PC-3 (cell line): Measurements from ENCODE around the gene FOXRED1. TPM values are rescaled to one million over a fixed set of nuclear protein-coding genes. Genes with fewer than 3 reads are reported as not detected.

Experiments
- ATAC-seq: fragments of 200-7000 bp; cut with Tn5 transposase; 2 replicates; pipeline ENCODE4 v1.9.1; 2020; ENCODE audit warnings: mild to moderate bottlenecking, moderate library complexity
- BruUV-seq: library from RNA; stranded (reverse); fragments of 400-500 nt; replicated peaks from 2 replicates; lab custom pipeline; 2021; lab: Mats Ljungman, UMichigan
- CTCF ChIA-PET: fragments of 300-600 bp; sonication (Branson Sonifier 250); formaldehyde crosslinking; loops from one replicate; lab custom pipeline; 2022; ENCODE audit warnings: antibody characterized with exemption; lab: Charles Lee
- POLR2A ChIA-PET: fragments of 300-600 bp; sonication (Branson Sonifier 250); formaldehyde crosslinking; loops from one replicate; lab custom pipeline; 2022; ENCODE audit warnings: antibody characterized with exemption; ENCODE audit not compliant: unreplicated experiment; lab: Charles Lee
- DNase-seq: peaks from one replicate; pipeline ENCODE4 v3.0.0-alpha.2; 2015
- H2AFZ ChIP-seq: fragments of 300-600 bp; sonication (generic); 2 replicates; pipeline ENCODE4 v1.6.0; 2016; ENCODE audit warnings: antibody characterized with exemption, low read length
- H3F3A ChIP-seq: fragments of 300-600 bp; sonication (generic); one replicate; pipeline ENCODE4 v1.6.0; 2017; ENCODE audit warnings: antibody characterized with exemption, low read length, control low read depth, mild to moderate bottlenecking; ENCODE audit not compliant: unreplicated experiment
- H3K27ac ChIP-seq: fragments of 300-600 bp; sonication (generic); 2 replicates; pipeline ENCODE4 v1.5.1; 2016; ENCODE audit warnings: mild to moderate bottlenecking, low read length
- H3K27me3 ChIP-seq: fragments of 300-600 bp; sonication (generic); 2 replicates; pipeline ENCODE4 v1.6.1; 2016; ENCODE audit warnings: low read length, mixed read lengths
- H3K36me3 ChIP-seq: fragments of 300-600 bp; sonication (generic); 2 replicates; pipeline ENCODE4 v1.6.1; 2016; ENCODE audit warnings: low read depth, mixed run types, low read length, mixed read lengths
- H3K4me1 ChIP-seq: fragments of 300-600 bp; sonication (generic); 2 replicates; pipeline ENCODE4 v1.5.1; 2016; ENCODE audit warnings: low read length; ENCODE audit not compliant: insufficient read depth
- H3K4me2 ChIP-seq: fragments of 300-600 bp; sonication (generic); 2 replicates; pipeline ENCODE4 v1.6.0; 2016; ENCODE audit warnings: low read length
- H3K4me3 ChIP-seq: fragments of 300-600 bp; sonication (generic); 2 replicates; pipeline ENCODE4 v1.5.1; 2016; ENCODE audit warnings: mild to moderate bottlenecking, low read length, mixed read lengths
- H3K79me2 ChIP-seq: fragments of 300-600 bp; sonication (generic); 2 replicates; pipeline ENCODE4 v1.6.1; 2017; ENCODE audit warnings: low read length, mixed read lengths
- H3K9ac ChIP-seq: fragments of 300-600 bp; sonication (generic); 2 replicates; pipeline ENCODE4 v1.6.0; 2016; ENCODE audit warnings: mild to moderate bottlenecking, low read length
- H3K9me2 ChIP-seq: fragments of 300-600 bp; sonication (generic); replicated peaks from 2 replicates; pipeline ENCODE4 v1.6.1; 2016; ENCODE audit warnings: mixed run types, low read length, mixed read lengths
- H3K9me3 ChIP-seq: fragments of 300-600 bp; sonication (generic); 2 replicates; pipeline ENCODE4 v1.6.1; 2016; ENCODE audit warnings: low read length, mixed read lengths
- H4K20me1 ChIP-seq: fragments of 300-600 bp; sonication (generic); 2 replicates; pipeline ENCODE4 v1.6.1; 2016; ENCODE audit warnings: low read length, mixed read lengths
- EZH2 ChIP-seq: fragments of 300-600 bp; sonication (generic); IDR thresholded peaks from one replicate; pipeline ENCODE4 v1.6.1; 2017; ENCODE audit warnings: antibody characterized with exemption, mild to moderate bottlenecking, low read length; ENCODE audit not compliant: unreplicated experiment
- EZH2phosphoT487 ChIP-seq: fragments of 300-600 bp; sonication (generic); IDR thresholded peaks from 2 replicates; pipeline ENCODE4 v1.6.1; 2018; ENCODE audit warnings: mild to moderate bottlenecking, antibody characterized with exemption, low read length, borderline replicate concordance
- intact Hi-C: fragments of 100-400 bp; cut with micrococcal nuclease; formaldehyde crosslinking; loops from 2 replicates; pipeline ENCODE4 v1.9.0; 2023
- total RNA-seq: library from RNA; depleted of rRNA; stranded (reverse); fragments of >200 nt; gene quantifications from 2 replicates; pipeline ENCODE4 v1.2.3, GENCODE V29; 2014
- TF ChIP-seq, protein P1 (sequence below): fragments of 300-600 bp; sonication (generic); conservative IDR thresholded peaks from 2 replicates; pipeline ENCODE4 v1.5.1; 2017; ENCODE audit warnings: antibody characterized with exemption, low read depth, mild to moderate bottlenecking, low read length

The FOXRED1 gene
- total RNA-seq, 1 experiment from 2014 or later, result 55.6 TPM

DNA sequence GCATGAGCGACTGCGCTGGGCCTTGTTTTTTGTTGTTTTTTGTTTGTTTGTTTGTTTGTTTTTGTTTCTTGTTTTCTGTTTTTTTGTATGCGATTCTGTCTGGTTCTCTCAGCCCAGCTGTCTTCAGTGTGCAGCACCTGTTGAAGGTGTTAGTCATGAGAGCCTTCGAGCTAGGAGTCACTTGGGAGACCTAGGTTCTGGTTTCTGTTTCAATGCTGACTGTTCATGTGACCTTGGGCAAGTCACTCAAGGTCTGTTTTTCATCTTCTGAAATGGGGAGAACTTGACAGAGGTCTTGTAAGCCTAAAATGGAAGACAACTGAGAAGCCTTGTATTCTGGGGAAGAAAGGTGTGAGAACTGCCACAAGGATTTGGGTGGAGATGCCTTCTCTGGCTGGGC is 36.7 kb downstream of the FOXRED1 start:
- CTCF ChIA-PET, result no interaction called here

DNA sequence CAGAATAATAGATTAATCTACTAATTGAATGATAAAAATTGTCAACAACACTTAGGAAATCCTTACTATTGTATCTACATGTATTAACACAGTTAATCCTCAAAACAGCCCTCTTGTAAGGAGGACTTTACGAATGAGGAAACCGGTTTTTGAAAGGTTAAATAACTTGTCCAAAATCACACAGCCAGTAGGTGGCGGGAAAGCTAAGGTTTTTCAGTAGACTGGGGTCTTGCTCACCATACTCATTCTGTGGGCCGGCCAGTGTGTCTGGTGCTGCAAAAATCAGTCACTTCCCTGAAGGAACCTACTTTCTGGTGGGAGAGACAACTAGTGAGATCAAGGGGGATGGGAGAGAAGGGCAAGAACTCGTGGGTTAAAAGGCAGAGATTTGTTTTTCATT is 38.8 kb downstream of the FOXRED1 start:
- peak overlapping the region; percentile 42 for H3K4me2 ChIP-seq

More for the DNA sequence above, 36.7 kb downstream of the FOXRED1 start:
- H2AFZ ChIP-seq, result no peak overlapping the region
- no peaks in the 10 kb centered on the region for H4K20me1 ChIP-seq
- peaks cover 9% of the 10 kb centered on the region; the same call in 1 of the 2 replicates for H3K36me3 ChIP-seq
- no peak overlapping the region for H3K4me3 ChIP-seq
- intact Hi-C loops, result no loop called here
- H3K27ac ChIP-seq, result no peak overlapping the region
- peaks cover 39% of the 10 kb centered on the region for H3K79me2 ChIP-seq
- no peak overlapping the region for H3K4me2 ChIP-seq
- H3F3A ChIP-seq, result no peaks in the 10 kb centered on the region
- no peak overlapping the region for H3K9ac ChIP-seq
- no peaks in the 10 kb centered on the region for H3K27me3 ChIP-seq
- no peaks in the 10 kb centered on the region for H3K9me3 ChIP-seq
- H3K9me2 ChIP-seq, result no peaks in the 10 kb centered on the region
- peaks cover 27% of the 10 kb centered on the region for H3K4me1 ChIP-seq
- TF ChIP-seq EZH2phosphoT487 (no peak), EZH2 (no peak)
- TF ChIP-seq, protein P1, sequence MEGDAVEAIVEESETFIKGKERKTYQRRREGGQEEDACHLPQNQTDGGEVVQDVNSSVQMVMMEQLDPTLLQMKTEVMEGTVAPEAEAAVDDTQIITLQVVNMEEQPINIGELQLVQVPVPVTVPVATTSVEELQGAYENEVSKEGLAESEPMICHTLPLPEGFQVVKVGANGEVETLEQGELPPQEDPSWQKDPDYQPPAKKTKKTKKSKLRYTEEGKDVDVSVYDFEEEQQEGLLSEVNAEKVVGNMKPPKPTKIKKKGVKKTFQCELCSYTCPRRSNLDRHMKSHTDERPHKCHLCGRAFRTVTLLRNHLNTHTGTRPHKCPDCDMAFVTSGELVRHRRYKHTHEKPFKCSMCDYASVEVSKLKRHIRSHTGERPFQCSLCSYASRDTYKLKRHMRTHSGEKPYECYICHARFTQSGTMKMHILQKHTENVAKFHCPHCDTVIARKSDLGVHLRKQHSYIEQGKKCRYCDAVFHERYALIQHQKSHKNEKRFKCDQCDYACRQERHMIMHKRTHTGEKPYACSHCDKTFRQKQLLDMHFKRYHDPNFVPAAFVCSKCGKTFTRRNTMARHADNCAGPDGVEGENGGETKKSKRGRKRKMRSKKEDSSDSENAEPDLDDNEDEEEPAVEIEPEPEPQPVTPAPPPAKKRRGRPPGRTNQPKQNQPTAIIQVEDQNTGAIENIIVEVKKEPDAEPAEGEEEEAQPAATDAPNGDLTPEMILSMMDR, result no peak
- ATAC-seq, result no peak
- POLR2A ChIA-PET, result no interaction called here
- BruUV-seq, result no TSS peak
- DNase-seq, result no peak

More for the DNA sequence above, 38.8 kb downstream of the FOXRED1 start:
- no peaks in the 10 kb centered on the region for H3K9me2 ChIP-seq
- H2AFZ ChIP-seq, result no peak overlapping the region
- intact Hi-C loops, result loop anchor here (1.0 kb wide), 1 partner anchor 133 kb away; no protein-coding TSS in a partner anchor
- H3K27me3 ChIP-seq, result no peaks in the 10 kb centered on the region
- no peak for ATAC-seq
- peaks cover 31% of the 10 kb centered on the region for H3K4me1 ChIP-seq
- peak overlapping the region; percentile 11; the same call in 1 of the 2 replicates for H3K4me3 ChIP-seq
- no TSS peak for BruUV-seq
- H4K20me1 ChIP-seq, result no peaks in the 10 kb centered on the region
- TF ChIP-seq, protein P1, result peak; percentile 84
- TF ChIP-seq EZH2phosphoT487, result no peak
- no peak for TF ChIP-seq EZH2
- no peaks in the 10 kb centered on the region for H3F3A ChIP-seq
- peak overlapping the region; percentile 68 for H3K27ac ChIP-seq
- H3K9me3 ChIP-seq, result no peaks in the 10 kb centered on the region
- H3K9ac ChIP-seq, result peak overlapping the region; percentile 1
- peaks cover 42% of the 10 kb centered on the region for H3K79me2 ChIP-seq
- DNase-seq, result peak; percentile 84
- ChIA-PET CTCF (no interaction called here), POLR2A (interaction anchor here (0.6 kb wide), 1 partner anchor 39 kb away, joined by 6 read pairs; the partner anchor contains the start of gene SRPRA)
- H3K36me3 ChIP-seq, result peaks cover 15% of the 10 kb centered on the region
